ENCODE results near the gene HSH2D. TPM values are rescaled to one million over a fixed set of nuclear protein-coding genes. Genes with fewer than 3 reads are reported as not detected.

The HSH2D gene
- total RNA-seq, 4 donors from 2014 or later, result 0.23 to 1.4 TPM; not detected in 2

GRCh38 chr19:16191216-16191908 is 47.9 kb downstream of the HSH2D start:
- WGBS, result 76% methylated on average over 15 of the region's 16 CpGs
- no peak overlapping the region for H3K27ac ChIP-seq
- peaks cover 52% of the 10 kb centered on the region for H3K36me3 ChIP-seq
- H3K9me3 ChIP-seq, result no peaks in the 10 kb centered on the region
- no peak for DNase-seq (ENCODE audit: low spot score in 2 of 2)
- TF ChIP-seq POLR2A (IDR thresholded peaks at IDR 0.05), result no peak
- no peak for TF ChIP-seq EP300 (IDR thresholded peaks at IDR 0.05)
- TF ChIP-seq POLR2AphosphoS5 (IDR thresholded peaks at IDR 0.05), result no peak
- TF ChIP-seq CTCF (IDR thresholded peaks at IDR 0.05), result no peak
- H3K27me3 ChIP-seq, result no peaks in the 10 kb centered on the region
- H3K4me1 ChIP-seq, result peaks cover 21% of the 10 kb centered on the region
- no peak overlapping the region for H3K4me3 ChIP-seq

- no peak for DNase-seq (ENCODE audit: low spot score in 2 of 2)
- no peaks in the 10 kb centered on the region for H3K27me3 ChIP-seq
- H3K36me3 ChIP-seq, result peaks cover 46% of the 10 kb centered on the region
- WGBS, result 92% methylated on average over 5 of the region's 10 CpGs
- peaks cover 19% of the 10 kb centered on the region for H3K4me1 ChIP-seq
- H3K4me3 ChIP-seq, result no peak overlapping the region
- no peak for TF ChIP-seq POLR2A (IDR thresholded peaks at IDR 0.05)
- no peaks in the 10 kb centered on the region for H3K9me3 ChIP-seq
- H3K27ac ChIP-seq, result no peak overlapping the region
These were observed 50.0 kb downstream of the HSH2D start for GRCh38 chr19:16193466-16193865.

- peaks cover 37% of the 10 kb centered on the region for H3K4me1 ChIP-seq
- no peaks in the 10 kb centered on the region for H3K9me3 ChIP-seq
- WGBS, result 40% methylated on average over 2 of the region's 2 CpGs
- peaks cover 18% of the 10 kb centered on the region for H3K36me3 ChIP-seq
- no peak for TF ChIP-seq EP300 (IDR thresholded peaks at IDR 0.05)
- no peak for TF ChIP-seq POLR2A (IDR thresholded peaks at IDR 0.05)
- no peak for TF ChIP-seq POLR2AphosphoS5 (IDR thresholded peaks at IDR 0.05)
- TF ChIP-seq CTCF (IDR thresholded peaks at IDR 0.05), result no peak
- peak overlapping the region; percentile 87 for H3K27ac ChIP-seq
- DNase-seq (ENCODE audit: low spot score in 2 of 2), result no peak
- H3K4me3 ChIP-seq, result peak overlapping the region; percentile 97
- H3K27me3 ChIP-seq, result no peaks in the 10 kb centered on the region
These were observed 53.7 kb downstream of the HSH2D start for GRCh38 chr19:16197188-16197621.

- H3K4me1 ChIP-seq, result peaks cover 37% of the 10 kb centered on the region
- peak in 1 of 2 donors; percentile 37 for TF ChIP-seq POLR2A (IDR thresholded peaks at IDR 0.05)
- TF ChIP-seq EP300 (IDR thresholded peaks at IDR 0.05), result no peak
- TF ChIP-seq POLR2AphosphoS5 (IDR thresholded peaks at IDR 0.05), result peak in 2 of 3 donors; percentile 34 to 66
- WGBS, result 0% methylated on average over 8 of the region's 65 CpGs
These were observed 54.3 kb downstream of the HSH2D start, which contains the start of gene AP1M1 for GRCh38 chr19:16197622-16198369. TSS of gene AP1M1 (plus strand) at chr19:16197911. CDS start at chr19:16198027, 116 bp downstream.

GRCh38 chr19:16198370-16198651 is 54.8 kb downstream of the HSH2D start:
- no peak for DNase-seq (ENCODE audit: low spot score in 2 of 2)
- WGBS, result 3% methylated on average over 13 of the region's 18 CpGs
- Histone ChIP-seq H3K4me3 (peak overlapping the region; percentile 97), H3K27me3 (no peaks in the 10 kb centered on the region), H3K9me3 (no peaks in the 10 kb centered on the region), H3K4me1 (peaks cover 37% of the 10 kb centered on the region), H3K27ac (peak overlapping the region; percentile 87), H3K36me3 (peaks cover 19% of the 10 kb centered on the region)
- TF ChIP-seq EP300 (IDR thresholded peaks at IDR 0.05), result no peak
- TF ChIP-seq POLR2AphosphoS5 (IDR thresholded peaks at IDR 0.05), result no peak
- TF ChIP-seq POLR2A (IDR thresholded peaks at IDR 0.05), result no peak
- no peak for TF ChIP-seq CTCF (IDR thresholded peaks at IDR 0.05)

More at GRCh38 chr19:16197622-16198369, 54.3 kb downstream of the HSH2D start, which contains the start of gene AP1M1:
- DNase-seq (ENCODE audit: low spot score in 2 of 2), result peak; percentile 98 to 99
- Histone ChIP-seq H3K9me3 (no peaks in the 10 kb centered on the region), H3K4me3 (peak within 1 kb of the TSS; percentile 97), H3K36me3 (peaks cover 18% of the 10 kb centered on the region), H3K27me3 (no peaks in the 10 kb centered on the region), H3K27ac (peak within 1 kb of the TSS; percentile 87)

- no peak overlapping the region for H3K27ac ChIP-seq
- 80% methylated on average over 9 of the region's 9 CpGs for WGBS
- peaks cover 27% of the 10 kb centered on the region for H3K36me3 ChIP-seq
- DNase-seq (ENCODE audit: low spot score in 2 of 2), result no peak
- H3K9me3 ChIP-seq, result no peaks in the 10 kb centered on the region
- no peaks in the 10 kb centered on the region for H3K27me3 ChIP-seq
- peak overlapping the region; percentile 97 for H3K4me3 ChIP-seq
- TF ChIP-seq CTCF (IDR thresholded peaks at IDR 0.05) (no peak), POLR2A (IDR thresholded peaks at IDR 0.05) (no peak), EP300 (IDR thresholded peaks at IDR 0.05) (no peak), POLR2AphosphoS5 (IDR thresholded peaks at IDR 0.05) (no peak)
- H3K4me1 ChIP-seq, result peaks cover 37% of the 10 kb centered on the region
These were observed 55.9 kb downstream of the HSH2D start for GRCh38 chr19:16199275-16199932.

Data from suprapubic skin (tissue), 4 donors.